ENCODE measurements around the gene PABPC1L2B. TPM values are rescaled to one million over a fixed set of nuclear protein-coding genes. Genes with fewer than 3 reads are reported as not detected.

The PABPC1L2B gene
- 0.38 TPM for total RNA-seq

GRCh38 chrX:73002733-73003132 lies at the start of gene PABPC1L2B:
PABPC1L2B (plus strand) TSS chrX:73002939; CDS start chrX:73003643, 704 bp downstream.

Other genes starting within 250 kb of the PABPC1L2B start
- 2.1 TPM for gene DMRTC1B, start 226.0 kb upstream of the PABPC1L2B start, total RNA-seq
- gene FAM236B, start 220.3 kb upstream of the PABPC1L2B start, total RNA-seq = not detected
- gene FAM236D, start 194.7 kb upstream of the PABPC1L2B start, total RNA-seq = not detected
- not detected for gene FAM236C, start 90.3 kb upstream of the PABPC1L2B start, total RNA-seq
- not detected for gene FAM236A, start 64.7 kb upstream of the PABPC1L2B start, total RNA-seq
- gene DMRTC1, start 59.1 kb upstream of the PABPC1L2B start, total RNA-seq = 1.2 TPM
- gene PABPC1L2A, start 76.6 kb downstream of the PABPC1L2B start, total RNA-seq = not detected
- 16.2 TPM for gene NAP1L2, start 211.9 kb downstream of the PABPC1L2B start, total RNA-seq